ENCODE results near the gene CDC5L.

GRCh38 chr6:44397424-44398164 is 10.1 kb downstream of the CDC5L start:
- TF ChIP-seq, protein P1, sequence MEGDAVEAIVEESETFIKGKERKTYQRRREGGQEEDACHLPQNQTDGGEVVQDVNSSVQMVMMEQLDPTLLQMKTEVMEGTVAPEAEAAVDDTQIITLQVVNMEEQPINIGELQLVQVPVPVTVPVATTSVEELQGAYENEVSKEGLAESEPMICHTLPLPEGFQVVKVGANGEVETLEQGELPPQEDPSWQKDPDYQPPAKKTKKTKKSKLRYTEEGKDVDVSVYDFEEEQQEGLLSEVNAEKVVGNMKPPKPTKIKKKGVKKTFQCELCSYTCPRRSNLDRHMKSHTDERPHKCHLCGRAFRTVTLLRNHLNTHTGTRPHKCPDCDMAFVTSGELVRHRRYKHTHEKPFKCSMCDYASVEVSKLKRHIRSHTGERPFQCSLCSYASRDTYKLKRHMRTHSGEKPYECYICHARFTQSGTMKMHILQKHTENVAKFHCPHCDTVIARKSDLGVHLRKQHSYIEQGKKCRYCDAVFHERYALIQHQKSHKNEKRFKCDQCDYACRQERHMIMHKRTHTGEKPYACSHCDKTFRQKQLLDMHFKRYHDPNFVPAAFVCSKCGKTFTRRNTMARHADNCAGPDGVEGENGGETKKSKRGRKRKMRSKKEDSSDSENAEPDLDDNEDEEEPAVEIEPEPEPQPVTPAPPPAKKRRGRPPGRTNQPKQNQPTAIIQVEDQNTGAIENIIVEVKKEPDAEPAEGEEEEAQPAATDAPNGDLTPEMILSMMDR (IDR thresholded peaks at IDR 0.05) = no peak
- no peak for TF ChIP-seq POLR2A (IDR thresholded peaks at IDR 0.05)
